ENCODE data around the gene PPP1R14C.

GRCh38 chr6:150291968-150292710, 149.3 kb downstream of the PPP1R14C start:
- TF ChIP-seq, protein P1, sequence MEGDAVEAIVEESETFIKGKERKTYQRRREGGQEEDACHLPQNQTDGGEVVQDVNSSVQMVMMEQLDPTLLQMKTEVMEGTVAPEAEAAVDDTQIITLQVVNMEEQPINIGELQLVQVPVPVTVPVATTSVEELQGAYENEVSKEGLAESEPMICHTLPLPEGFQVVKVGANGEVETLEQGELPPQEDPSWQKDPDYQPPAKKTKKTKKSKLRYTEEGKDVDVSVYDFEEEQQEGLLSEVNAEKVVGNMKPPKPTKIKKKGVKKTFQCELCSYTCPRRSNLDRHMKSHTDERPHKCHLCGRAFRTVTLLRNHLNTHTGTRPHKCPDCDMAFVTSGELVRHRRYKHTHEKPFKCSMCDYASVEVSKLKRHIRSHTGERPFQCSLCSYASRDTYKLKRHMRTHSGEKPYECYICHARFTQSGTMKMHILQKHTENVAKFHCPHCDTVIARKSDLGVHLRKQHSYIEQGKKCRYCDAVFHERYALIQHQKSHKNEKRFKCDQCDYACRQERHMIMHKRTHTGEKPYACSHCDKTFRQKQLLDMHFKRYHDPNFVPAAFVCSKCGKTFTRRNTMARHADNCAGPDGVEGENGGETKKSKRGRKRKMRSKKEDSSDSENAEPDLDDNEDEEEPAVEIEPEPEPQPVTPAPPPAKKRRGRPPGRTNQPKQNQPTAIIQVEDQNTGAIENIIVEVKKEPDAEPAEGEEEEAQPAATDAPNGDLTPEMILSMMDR (IDR thresholded peaks at IDR 0.05 in 2 of 3, conservative IDR thresholded peaks at IDR 0.05 in 1 of 3; ENCODE audit: control insufficient read depth in 2 of 3, extremely low read depth in 1 of 3, insufficient read depth in 1 of 3, low read depth in 3 of 3, low read length in 3 of 3): no peak
- TF ChIP-seq MTA3 (IDR thresholded peaks at IDR 0.05; ENCODE audit: borderline replicate concordance, low read length): no peak
- TF ChIP-seq POLR2A (IDR thresholded peaks at IDR 0.05; ENCODE audit: low read depth, low read length): no peak
- no peak for TF ChIP-seq POU2F2 (IDR thresholded peaks at IDR 0.05; ENCODE audit: borderline replicate concordance, low read depth, low read length)
- TF ChIP-seq GABPA (IDR thresholded peaks at IDR 0.05; ENCODE audit: low read depth): no peak
- no peak for TF ChIP-seq CEBPB (IDR thresholded peaks at IDR 0.05; ENCODE audit: borderline replicate concordance in 1 of 2, low read depth in 2 of 2, low read length in 2 of 2)
- no peak for TF ChIP-seq SIX5 (IDR thresholded peaks at IDR 0.05; ENCODE audit: low read depth, low read length, severe bottlenecking)
- no peak for TF ChIP-seq ZSCAN29 (IDR thresholded peaks at IDR 0.05)
- TF ChIP-seq ZNF274 (IDR thresholded peaks at IDR 0.05; ENCODE audit: insufficient read depth, insufficient read length): no peak
- TF ChIP-seq, protein P2, sequence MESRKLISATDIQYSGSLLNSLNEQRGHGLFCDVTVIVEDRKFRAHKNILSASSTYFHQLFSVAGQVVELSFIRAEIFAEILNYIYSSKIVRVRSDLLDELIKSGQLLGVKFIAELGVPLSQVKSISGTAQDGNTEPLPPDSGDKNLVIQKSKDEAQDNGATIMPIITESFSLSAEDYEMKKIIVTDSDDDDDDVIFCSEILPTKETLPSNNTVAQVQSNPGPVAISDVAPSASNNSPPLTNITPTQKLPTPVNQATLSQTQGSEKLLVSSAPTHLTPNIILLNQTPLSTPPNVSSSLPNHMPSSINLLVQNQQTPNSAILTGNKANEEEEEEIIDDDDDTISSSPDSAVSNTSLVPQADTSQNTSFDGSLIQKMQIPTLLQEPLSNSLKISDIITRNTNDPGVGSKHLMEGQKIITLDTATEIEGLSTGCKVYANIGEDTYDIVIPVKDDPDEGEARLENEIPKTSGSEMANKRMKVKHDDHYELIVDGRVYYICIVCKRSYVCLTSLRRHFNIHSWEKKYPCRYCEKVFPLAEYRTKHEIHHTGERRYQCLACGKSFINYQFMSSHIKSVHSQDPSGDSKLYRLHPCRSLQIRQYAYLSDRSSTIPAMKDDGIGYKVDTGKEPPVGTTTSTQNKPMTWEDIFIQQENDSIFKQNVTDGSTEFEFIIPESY (IDR thresholded peaks at IDR 0.05): no peak
- TF ChIP-seq RCOR1 (conservative IDR thresholded peaks at IDR 0.05; ENCODE audit: low read depth, low read length): no peak
- no peak for TF ChIP-seq CHD4 (IDR thresholded peaks at IDR 0.05)
- TF ChIP-seq SRF (IDR thresholded peaks at IDR 0.05; ENCODE audit: low read depth in 2 of 2, low read length in 2 of 2): no peak

All from GM12878 (cell line).